Activated T-cell treated with anti-CD3 and anti-CD28 coated beads for 48 hours (primary cell): Measurements from ENCODE around the gene LENG8.
"Not testable (repeated sequence)": the region's sequence is repeated elsewhere in the genome, so short reads cannot be mapped to it uniquely, and the experiment has no call there.

ENCODE experiments used
- DNase-seq: peaks from one replicate; pipeline ENCODE4 v3.0.0-alpha.2; 2020; ENCODE audit warnings: low read depth

The LENG8 gene

DNA sequence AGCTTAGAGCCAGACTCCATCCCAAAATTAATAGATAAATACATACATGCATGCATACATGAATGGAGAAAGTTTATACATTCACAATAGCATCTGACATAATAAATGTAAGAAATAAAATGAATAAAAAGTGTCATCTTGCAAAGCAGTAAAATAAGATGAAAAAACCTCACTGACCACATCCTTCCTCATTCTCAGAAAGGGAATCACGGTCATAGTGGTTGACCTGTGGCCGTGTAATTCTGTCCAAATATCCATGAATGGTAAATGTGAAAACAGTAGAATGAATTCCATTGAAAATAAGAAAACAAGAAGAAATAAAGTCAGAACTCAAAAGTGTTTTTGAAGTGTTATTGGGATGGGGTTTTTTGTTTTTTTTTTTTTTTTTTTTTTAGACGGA, 33.9 kb downstream of the LENG8 start:
- DNase-seq: no peak

DNA sequence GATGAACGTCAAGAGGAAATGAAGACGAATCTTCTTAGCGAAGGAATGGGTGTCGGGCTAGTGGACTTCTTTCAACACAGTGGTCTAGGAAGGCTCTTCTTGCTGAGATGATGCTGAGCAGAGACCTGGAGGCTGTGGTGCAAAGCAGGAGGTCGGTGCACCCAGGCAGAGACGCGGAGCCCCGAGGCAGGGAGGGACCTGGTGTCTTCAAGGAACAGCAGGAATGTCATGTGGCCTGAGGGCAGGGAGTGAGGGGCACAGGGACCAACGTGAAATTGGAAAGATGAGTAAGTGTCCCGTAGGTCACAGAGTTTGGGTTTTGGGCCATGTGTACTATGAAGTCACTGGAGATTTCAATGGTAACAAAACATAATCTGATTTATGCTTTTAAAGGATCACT, 35.5 kb downstream of the LENG8 start:
- DNase-seq: no peak

DNA sequence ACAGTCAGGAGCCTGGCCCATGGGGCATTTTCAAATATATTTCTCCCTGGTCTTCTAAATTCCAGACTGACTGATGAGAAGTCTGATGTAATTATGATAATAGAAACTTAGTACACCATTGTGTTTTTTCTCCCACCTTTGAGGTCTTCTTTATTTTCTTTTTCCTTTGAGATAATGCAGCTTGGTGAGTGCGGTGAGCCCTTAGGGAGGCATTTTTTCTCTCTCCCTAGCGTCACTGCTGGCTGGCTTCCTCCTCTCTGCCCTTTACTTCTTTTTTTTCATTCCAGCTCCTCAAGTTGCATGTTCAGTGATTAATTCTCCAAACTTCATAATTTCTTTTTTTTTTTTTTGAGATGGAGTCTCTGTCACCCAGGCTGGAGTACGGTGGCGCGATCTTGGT, 36.9 kb downstream of the LENG8 start:
- no peak for DNase-seq

DNA sequence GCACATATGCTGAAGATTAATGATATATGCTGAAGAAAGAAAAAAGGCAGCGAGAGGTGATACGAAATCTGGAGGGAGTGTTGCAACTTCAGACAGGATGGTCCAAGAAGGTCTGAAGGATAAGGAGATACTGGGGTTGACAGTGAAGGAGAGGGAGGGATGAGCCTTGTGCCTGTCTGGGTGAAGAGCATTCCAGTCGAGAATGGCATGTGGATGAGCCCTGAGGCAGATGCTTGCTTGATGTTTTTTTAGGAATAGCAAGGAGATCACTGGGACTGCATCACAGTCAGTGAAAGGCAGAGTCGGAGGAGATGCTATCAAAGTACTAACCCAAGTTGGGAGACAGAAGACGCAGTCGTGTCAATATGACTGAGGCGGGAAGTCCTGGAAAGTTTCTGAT, 40.3 kb downstream of the LENG8 start:
- DNase-seq: no peak

GRCh38 chr19:54489766-54490165, 40.8 kb downstream of the LENG8 start:
- no peak for DNase-seq

GRCh38 chr19:54492568-54492967, 43.6 kb downstream of the LENG8 start:
- no peak for DNase-seq

GRCh38 chr19:54493056-54493455, 44.1 kb downstream of the LENG8 start:
- not testable (repeated sequence) for DNase-seq

DNA sequence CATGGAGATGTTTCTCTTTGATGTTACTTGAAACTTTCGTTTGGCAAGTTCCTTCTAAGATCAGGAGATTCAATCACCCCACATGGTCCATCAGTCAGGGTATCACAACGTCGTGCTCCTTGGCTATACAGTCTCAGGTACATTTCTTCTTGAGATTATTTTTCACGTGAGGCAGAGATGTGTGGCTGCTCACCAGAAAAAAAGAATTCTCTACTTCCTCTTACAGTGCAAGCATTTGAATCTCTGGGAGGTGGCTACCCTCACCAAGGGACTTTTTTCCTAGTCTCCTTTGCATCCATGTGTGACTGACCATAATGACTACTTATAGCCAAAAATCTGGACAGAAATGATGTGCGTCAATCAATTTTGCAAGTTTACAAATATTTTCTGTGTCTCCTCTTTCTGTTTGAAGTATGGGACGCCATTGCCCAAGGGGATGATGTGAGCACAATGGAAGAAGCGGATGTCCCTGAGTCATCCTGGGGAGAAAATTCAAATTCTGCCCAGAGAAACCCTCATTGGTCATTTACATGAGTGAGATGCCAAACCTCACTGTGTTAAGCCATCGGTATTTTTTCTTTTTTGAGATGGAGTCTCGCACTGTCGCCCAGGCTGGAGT, 45.1 kb downstream of the LENG8 start:
- DNase-seq: no peak

GRCh38 chr19:54495284-54495683, 46.3 kb downstream of the LENG8 start:
- not testable (repeated sequence) for DNase-seq

- DNase-seq: not testable (repeated sequence)
Observed at GRCh38 chr19:54497747-54498450, 48.9 kb downstream of the LENG8 start.

- not testable (repeated sequence) for DNase-seq
Observed at GRCh38 chr19:54498451-54498772, 49.4 kb downstream of the LENG8 start.

DNA sequence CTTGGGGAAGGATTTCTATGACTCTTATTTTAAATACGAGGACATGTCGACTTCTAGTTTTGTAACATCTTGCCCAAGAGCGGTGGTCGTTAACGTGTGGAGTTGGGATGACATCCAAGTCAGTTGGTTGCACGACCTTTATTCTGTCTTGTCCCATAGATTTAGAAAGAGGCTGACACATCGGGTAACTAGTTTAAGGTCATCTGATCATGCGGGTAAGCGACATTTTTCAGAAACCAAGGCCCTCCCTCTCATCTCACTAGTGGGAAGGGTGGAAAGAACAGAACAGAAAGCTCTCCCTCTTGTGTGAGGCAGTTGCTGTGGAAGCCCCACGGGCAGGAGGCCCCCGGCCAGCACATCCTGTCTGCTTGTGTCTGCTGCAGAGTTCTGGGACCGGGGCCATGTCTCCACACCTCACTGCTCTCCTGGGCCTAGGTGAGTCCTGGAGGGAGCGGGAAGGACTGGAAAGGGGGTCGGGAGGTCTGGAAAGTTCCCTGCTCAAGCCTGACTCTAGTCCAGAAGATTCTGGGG, 53.6 kb downstream of the LENG8 start, which contains the start of gene LAIR2:
TSS of gene LAIR2 (plus strand) at position 314 of the 531 bp plus-strand sequence. CDS start at position 402, 88 bp downstream.
- no peak for DNase-seq

DNA sequence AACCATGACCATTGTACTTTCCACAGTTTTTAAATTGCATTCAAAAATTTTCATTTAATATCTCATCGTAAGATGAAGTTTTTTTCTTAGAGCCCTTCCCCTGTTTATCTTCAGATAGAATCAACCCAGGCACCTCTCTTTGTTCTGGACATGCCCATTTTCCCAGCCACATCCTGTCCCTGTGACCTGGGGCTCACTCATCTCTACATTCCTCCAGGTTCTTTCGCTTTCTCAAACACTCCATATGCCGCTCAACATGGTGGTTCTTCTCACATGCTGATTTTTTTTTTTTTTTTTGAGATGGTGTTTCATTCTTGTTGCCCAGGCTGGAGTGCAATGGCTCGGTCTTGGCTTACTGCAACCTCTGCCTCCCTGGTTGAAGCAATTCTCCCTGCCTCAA, 56.5 kb downstream of the LENG8 start:
- not testable (repeated sequence) for DNase-seq

- DNase-seq: no peak
Observed at GRCh38 chr19:54506079-54506478, 57.1 kb downstream of the LENG8 start.

- not testable (repeated sequence) for DNase-seq
Observed at GRCh38 chr19:54507038-54507717, 58.2 kb downstream of the LENG8 start.

DNA sequence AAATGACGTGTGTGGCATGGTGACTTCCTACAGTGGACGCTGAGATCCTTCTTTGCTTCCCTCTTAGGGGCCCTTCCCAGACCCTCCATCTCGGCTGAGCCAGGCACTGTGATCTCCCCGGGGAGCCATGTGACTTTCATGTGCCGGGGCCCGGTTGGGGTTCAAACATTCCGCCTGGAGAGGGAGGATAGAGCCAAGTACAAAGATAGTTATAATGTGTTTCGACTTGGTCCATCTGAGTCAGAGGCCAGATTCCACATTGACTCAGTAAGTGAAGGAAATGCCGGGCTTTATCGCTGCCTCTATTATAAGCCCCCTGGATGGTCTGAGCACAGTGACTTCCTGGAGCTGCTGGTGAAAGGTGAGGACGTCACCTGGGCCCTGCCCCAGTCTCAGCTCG, 58.8 kb downstream of the LENG8 start:
- no peak for DNase-seq

DNA sequence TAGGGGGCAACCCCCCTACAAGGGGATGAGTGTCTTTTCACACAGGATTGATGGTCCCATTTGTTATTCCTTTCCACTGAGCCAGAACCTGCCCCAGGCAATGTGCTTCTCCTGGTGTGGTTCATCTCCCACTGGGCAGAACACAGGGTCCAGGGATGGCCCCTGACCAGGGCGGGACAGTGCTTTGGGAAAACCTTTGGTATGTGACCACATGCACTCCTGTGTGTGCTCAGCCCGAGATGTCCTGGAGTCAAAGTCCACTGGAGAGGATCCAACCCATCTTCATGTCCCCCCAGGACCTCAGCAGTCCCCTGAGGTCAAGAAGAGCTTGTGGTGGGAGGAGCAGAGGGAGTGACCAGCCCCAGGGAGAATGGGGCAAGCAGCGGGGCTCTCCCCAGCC, 59.5 kb downstream of the LENG8 start:
- not testable (repeated sequence) for DNase-seq

- not testable (repeated sequence) for DNase-seq
Observed at GRCh38 chr19:54509200-54509940, 60.4 kb downstream of the LENG8 start.
